HG03575 (cell line): ENCODE data around the gene MYL12B.
"Not testable (repeated sequence)": the region's sequence is repeated elsewhere in the genome, so short reads cannot be mapped to it uniquely, and the experiment has no call there.

Experiments used
- ATAC-seq: cut with Tn5 transposase; IDR thresholded peaks from one replicate; pipeline ENCODE4 v1.9.1; 2021; ENCODE audit not compliant: unreplicated experiment, insufficient number of reproducible peaks, low FRiP score; ENCODE audit errors: extremely low read depth

The MYL12B gene

DNA sequence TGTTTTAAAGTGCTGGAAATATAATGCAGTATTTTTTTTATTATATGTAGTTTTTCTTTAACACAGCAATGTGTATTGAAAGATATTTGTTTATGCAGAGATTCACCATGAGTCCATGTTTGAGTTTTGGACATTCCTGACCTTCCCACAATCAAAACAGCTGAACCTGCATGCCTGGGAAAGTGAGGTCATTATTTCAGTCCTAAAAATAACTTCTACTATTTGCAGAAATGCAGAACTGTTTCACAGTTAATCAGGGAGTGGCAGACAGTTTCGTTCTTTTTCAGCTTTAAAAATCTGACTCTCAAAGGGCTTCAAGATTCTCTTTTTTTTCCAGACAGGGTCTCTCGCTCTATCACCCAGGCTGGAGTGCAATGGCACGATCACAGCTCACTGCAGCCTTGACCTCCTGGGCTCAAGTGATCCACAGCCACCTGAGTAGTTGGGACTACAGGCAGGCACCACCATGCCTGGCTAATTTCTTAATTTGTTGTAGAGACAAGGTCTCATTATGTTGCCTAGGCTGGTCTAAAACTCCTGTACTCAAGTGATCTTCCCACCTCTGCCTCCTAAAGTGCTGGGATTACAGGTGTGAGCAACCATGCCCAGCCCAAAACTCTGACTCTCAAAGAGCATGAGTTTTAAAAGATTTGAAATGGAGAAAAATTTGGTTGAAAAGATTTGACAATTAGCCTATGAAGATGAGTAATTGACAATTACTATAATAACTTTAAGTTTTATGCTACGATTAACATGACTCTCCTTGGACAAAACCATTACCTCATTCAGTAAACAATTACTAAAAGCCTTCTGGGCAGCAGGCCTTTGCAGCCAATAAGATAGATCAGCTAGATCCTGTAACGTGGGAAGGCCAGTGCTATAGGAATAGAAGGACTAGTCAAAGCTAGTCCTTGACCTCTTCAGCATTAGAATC, 5.0 kb upstream of the MYL12B start:
- no peak for ATAC-seq

DNA sequence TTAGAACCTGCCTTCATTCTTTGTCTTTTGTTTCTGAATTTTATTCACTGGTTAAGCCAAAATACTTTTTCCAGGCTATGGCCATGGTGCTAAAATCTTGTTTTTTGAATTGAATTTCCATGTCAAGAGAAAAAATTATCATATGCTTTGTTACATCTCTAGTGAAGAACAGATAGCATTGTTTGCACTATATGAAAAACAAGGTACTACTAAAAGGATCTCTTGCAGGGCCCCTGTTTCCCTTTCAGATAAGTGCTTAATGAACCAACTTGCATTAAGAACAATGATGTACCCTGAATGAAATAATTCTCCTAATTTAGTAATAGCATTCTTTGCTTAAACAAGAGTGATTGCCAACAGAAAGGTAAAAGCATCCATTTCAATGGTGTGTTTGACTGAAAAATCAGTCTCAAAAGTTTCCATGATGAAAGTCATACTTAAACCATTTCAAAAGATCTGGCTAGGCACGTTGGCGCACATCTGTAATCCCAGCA, 4.3 kb upstream of the MYL12B start:
- no peak for ATAC-seq

DNA sequence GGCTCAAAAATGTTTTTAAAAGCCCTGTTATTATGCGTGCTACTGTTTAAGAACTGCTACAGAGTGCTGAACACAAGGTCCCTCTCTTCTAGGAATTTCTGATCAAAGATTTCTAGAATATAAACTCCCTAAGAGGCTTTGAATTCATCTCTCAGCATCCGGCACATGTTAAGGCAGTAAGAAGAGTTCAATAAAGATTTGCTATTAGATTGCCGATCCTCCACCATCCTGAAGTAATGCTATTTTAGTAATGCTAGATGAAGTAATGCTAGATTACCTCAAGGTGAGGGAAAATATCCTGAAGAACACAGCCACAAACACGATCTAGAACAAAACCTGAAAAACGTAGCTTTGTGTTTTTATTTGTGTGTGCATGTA, 949 bp upstream of the MYL12B start:
- ATAC-seq: no peak

DNA sequence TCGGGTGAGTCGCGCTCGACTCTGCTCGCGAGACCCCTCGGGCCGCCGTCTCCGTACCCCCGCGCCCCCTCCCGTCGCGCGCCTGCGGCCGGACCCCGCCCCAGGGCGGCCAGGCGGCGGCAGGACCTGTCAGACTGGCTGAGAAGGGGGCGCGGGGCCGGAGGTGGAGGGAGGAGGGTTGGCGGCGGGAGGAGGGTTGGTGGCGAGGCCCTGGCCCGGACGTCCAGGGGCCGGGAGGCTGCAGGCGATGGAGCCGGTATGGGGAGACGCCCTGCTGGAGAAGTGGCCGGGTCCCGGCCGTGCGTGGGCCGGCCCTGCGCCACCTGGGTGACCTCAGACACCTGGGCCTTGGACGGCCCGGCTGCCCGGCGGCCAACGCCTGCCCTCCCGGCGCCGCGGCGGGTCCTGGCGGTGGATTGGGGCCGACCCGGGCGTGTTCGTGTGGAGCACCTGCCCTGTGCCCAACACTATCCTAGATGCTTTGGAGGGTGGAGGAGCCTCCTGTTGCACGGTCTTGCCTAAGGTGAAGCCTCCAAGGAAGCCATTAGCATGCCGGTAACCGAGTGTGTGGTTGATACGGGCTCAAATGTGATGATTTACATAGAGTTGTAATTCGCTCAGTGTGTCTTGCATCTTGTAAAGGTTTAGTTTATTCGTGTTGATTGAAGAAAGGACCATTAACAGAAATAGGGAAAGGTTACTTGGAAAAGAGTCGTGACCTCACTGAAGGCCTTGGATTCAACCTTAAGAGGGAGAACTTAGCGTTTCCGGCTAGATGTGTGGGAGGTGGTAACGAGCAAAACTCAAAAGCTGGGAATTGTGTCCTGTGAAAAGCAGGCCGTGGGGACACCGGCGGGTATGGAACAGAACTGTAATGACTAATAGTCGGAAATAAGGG, 550 bp downstream of the MYL12B start:
- ATAC-seq: peak; percentile 8

DNA sequence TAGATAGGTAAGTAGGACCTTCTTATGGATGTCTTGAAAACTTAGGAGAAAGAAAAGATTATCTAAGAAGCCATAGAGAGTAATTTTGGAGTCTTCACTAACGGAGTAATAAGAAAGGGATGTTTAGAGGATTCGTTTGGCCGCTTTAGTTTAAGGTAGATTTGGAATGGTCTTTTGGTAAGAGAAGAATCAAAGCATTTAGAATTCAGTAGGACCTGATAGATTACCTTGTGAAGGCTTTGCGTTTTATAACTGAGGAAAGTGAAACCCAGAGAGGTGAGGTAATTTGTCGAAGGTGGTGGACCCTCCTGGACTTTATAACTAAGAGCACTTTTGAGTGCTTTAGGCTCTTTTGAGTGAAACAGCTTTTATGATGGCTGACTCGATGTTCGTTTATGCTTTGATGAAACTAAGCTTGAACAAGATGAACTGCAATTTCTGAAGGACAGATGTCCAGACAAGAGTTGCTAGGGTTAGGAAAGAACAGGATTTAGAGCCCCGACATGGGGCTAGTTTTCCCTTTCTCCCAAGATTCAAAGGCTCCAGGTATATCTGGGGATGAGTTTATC, 1.3 kb downstream of the MYL12B start:
- no peak for ATAC-seq

DNA sequence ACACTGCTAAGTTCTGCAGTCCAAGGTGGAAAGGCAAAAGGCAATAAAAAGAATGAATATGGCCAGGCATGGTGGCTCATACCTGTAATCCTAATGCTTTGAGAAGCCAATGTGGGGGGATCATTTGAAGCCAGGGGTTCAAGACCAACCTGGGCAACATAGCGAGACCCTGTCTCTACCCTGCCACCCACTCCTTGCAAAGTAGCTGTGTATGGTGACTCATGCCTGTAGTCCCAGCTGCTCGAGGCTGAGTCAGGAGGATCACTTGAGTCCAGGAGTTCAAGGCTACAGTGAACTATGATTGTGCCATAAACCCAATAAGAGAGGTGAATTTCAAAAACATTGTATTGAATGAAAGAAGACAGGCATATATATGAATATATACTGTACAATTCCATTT, 2.4 kb downstream of the MYL12B start:
- ATAC-seq: no peak

DNA sequence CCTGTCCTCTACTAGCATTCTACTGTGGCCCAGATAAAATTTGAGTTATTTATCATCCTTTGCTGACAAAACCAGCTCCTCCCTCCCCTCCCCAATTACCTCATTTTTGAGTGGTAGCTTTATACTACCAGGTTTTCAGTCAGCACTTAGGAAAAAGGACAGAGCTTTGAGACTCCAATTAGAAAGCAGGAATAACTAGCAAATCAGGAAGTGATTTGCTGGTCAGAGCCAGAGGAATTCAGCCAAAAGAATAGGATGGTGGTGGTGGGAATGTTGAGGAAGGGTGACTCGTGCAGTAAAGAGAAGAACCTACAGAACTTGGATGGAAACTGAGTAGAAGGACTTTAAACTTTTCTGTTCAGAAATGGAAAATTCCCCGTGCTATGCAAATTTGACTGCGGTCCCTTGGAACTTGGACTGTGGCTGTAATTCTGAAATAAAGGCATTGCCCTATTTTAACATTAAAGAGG, 3.7 kb downstream of the MYL12B start:
- no peak for ATAC-seq

DNA sequence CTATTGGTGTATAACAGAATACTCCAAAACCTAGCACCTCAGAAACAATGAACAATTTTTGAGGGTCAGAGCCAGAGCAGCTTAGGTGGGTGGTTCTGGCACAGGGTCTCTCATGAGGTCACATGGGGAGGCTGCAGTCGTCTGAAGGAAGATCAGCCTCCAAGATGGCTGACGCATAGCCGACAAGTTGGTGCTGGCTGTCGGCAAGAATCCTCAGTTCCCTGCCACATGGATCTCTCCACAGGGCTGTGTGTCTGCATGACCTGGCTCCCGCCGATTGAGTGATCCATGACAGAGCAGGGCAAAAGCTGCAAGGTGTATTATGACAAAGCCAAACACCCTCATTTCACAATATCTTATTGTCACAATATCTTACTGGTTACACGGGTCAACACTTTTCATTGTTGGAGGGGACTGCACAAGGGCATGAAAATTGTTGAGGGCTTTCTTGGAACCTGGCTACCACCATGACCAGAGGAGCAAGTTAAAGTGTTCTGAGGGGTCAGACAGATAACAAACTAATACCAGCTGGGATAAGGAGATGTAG, 4.2 kb downstream of the MYL12B start:
- no peak for ATAC-seq

DNA sequence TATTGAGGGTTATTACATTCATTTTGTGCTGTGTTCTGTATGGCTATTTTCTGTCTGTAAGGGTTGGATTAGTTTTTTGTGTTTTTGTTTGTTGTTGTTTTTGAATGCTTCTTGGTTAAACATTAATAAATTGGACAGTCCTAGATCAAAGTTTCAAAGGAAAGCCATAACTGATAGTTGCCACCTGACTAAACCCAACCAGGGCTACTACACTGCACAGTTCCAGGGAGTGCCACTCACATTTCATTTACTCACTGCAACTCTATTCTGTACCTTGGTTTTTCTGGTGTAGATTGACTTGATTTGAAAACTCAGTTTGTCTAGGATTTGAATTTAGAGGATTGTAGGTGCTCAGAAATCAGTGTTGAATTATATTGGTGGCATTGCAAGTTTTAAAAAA, 6.4 kb downstream of the MYL12B start:
- ATAC-seq: no peak

DNA sequence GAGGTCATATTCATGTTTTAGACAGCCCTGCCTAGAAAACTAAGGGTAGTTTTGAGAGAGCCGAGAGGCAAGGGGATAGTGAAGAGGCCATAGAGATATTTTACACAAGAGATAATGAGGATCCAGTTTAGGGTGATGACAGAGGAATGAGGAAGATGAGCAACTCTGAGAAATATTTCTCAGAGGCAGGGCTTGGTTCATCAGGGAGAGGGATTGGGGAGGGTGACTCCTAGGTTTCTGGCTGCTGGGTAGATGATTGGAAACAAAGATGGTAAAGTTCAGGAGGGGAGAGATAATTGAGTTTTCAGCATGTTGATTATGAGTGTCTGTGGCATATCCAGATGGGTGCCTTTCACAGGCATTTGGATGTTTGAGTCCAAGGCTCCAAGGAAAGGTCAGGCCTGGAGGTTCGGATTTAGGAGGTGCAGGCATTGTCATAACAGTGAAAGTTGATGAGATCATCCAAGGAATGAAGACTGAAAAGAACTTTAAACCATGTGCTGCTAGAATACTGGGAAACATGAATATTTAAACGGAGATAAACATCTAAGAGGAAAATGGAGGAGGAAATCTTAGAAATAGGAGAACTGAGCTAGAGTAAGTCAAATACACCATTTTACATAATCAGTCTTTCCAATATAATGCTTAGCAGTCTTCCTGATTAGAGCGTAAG, 7.4 kb downstream of the MYL12B start:
- ATAC-seq: no peak

DNA sequence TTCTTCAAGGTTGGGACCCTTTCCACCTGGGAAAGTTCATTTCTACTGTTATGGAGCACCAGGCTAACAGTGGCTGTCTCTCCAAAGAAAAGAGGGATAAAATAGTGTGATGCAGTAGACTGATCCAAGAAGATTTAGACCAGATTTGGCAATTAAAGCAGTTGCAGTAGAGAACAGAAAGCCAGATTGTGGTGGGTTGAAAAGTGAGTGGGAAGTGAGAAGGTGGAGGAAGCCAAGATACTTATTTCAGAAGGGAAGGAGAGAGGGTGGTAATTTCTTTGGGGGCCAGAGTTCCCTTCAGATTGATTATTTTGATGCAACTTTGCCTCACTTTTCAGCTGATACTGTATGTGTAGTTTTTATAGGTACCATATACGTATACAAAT, 8.0 kb downstream of the MYL12B start:
- no peak for ATAC-seq

DNA sequence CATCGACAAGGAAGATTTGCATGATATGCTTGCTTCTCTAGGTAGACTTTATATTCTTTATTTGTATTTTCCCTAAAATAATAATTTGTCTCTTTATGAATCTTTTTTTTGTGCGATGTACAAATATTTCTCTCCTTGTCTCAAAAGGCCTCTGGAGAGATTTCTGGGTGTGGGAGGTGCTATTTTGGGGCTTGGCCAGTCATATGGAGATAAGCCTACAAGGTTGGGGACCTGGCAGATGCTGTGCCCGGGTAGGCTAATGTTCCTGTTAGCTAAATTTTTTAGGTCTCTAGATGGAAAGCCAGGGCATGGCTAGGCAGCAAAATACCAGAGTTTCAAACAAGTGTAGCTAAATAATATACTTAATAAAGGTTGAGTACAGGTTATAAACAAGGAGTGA, 11.1 kb downstream of the MYL12B start:
- ATAC-seq: no peak

DNA sequence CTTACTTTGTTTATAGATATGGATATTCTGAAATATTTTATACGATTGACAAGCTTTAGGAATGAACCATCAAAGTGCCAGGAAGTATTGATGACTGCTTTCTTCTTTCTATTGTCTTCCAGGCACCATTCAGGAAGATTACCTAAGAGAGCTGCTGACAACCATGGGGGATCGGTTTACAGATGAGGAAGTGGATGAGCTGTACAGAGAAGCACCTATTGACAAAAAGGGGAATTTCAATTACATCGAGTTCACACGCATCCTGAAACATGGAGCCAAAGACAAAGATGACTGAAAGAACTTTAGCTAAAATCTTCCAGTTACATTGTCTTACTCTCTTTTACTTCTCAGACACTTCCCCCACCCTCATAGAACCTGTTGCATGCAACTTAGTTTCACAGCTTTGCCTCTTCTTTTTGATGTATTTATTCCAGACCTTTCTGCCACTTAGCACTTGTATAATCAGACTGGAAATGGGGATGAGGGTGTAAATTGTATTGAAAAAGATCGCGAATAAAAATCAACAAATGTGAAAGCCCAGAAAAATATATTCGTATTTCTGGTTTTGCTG, 15.8 kb downstream of the MYL12B start:
- not testable (repeated sequence) for ATAC-seq

DNA sequence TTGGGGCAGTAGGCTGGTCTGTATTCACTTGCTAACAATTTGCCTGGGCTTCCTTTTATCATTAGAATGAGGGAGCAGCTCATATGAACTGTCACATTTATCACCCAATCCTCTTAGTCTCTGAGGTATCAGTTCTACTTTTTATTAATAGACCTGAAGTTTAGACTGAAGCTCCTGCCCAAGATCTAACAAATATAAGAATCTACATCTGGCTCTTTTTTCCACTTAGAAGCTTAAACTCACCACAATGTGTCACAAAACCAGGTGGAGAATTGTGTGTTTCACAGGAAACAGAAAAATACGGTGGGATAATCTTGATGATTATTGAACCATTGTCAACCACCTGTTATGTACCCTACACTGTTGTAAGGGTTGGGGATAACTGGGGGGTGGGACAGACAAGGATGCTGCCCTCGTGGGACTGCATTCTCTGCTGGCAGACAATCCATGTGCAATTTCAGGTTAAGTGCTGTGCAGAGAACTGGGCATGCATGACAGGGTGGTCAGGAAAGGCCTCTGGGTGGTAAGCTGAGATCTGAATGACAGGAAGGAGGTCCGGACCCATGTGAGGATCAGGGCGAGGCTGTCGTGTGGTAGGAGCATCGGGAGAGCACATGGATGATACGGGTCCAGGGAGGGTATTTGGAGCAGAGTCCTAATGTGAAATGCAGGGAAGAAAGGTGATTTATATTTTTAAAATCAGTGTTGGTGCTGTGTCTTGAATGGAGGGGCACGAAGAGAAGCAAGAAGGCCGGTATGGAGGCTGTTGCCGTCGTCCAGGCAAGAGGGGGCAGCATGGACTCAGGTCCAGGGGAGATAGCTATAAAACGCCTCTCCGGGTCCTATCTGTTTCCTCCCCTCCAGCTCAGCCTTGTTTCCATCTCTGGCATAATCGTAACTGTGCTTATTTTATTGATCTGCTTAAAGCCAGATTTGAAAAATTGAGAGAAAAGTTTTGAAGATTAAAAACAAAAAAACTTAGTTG, 17.6 kb downstream of the MYL12B start:
- peak; percentile 71 for ATAC-seq

DNA sequence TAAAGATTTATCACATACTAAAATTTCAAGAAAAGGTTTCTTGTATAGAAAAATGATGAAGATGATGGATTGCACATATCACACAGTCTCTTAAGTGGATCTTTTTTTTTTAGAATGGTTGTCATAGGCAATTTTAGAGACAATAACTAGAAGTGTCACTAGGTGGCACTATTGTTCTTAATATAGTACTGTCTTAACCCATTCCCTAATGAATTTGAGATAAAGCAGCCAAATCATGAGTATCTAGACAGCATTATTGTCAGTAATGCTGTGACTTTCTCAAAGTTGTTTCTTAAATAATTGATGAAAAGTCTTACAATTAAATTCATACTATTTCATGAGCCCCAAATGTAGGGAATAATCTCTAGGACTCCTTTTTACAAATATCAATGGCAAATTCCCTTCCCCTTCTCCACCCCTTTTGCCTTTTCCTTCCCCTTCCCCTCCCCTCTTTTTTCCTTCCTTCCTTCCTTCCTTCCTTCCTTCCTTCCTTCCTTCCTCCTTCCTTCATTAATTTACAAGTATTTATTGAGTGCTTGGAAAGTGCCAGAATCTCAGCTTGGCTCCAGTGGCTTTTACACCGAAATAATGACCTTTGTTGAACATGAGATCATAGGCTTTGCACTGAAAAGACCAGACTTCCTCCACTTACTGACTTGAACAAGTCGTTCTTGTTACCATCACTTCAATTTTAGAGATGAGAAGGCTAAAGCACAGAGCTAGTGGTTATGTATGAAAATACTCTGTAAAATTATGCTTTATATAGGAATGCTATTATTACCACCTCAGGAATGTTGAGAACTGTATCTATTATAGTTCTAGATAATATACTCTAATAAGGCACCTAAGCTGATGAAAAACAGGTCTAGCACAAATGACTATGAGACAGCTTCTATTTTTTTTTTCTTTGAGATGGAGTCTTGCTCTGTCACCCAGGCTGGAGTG, 19.8 kb downstream of the MYL12B start:
- no peak for ATAC-seq

DNA sequence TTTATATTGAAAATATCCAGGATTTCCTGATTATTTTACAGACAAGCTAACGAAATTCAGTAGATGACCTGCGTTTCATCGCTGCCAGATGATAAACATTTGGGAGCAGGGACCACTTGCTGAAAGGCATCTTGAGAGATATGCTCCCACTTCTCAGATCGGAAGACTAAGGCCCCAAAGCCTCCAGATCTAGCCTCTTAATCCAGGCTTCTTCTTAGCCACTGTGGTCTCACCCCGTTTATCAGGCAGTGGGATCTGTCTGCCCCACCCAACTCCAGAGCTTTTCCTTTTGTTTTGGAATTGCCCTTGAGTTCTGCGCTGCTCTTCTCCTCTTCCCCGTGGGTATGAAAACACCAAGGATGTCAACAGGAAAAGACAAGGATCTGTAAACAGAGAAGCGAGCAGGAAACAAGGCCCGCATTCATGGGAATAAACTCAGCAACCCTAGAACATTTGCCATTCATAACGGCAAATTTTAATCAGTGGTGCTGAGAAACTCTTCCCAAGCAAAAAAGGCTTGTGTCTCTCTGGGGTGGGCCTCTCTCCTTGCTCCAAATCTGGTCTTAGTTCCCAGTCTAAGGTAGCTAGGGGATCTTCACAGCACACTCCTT, 21.4 kb downstream of the MYL12B start:
- no peak for ATAC-seq
